Dermis blood vessel endothelial cell (primary cell): ENCODE results near the gene MAGI2. TPM values are rescaled to one million over a fixed set of nuclear protein-coding genes. Genes with fewer than 3 reads are reported as not detected.

Experiments
- DNase-seq: peaks from one replicate; pipeline ENCODE4 v3.0.0; 2010
- total RNA-seq: library from RNA; depleted of rRNA; stranded (reverse); fragments of >200 nt; gene quantifications from 2 replicates; pipeline ENCODE4 v1.2.3, GENCODE V29; 2014

The MAGI2 gene
- total RNA-seq, 1 donor from 2014 or later: 2.4 TPM

DNA sequence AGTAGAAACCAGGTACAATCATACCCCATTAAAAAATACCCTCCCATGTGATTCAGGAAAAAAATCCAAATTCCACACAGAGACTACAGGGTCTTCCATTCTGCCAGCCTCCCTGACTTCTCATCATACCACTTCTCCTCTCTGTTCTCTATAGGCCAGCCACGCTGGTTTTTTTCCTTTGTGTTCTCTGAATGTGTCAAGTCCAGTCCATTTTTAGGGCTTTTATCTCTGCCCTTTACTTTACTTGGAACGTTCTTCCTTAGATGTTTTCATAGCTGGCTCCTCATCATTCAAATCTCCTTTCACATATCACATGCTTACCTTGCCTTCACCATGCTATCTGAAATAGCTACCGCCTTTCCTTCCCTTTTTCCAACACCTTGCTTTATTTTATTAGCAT lies 1057.3 kb downstream of the MAGI2 start:
- DNase-seq: no peak

DNA sequence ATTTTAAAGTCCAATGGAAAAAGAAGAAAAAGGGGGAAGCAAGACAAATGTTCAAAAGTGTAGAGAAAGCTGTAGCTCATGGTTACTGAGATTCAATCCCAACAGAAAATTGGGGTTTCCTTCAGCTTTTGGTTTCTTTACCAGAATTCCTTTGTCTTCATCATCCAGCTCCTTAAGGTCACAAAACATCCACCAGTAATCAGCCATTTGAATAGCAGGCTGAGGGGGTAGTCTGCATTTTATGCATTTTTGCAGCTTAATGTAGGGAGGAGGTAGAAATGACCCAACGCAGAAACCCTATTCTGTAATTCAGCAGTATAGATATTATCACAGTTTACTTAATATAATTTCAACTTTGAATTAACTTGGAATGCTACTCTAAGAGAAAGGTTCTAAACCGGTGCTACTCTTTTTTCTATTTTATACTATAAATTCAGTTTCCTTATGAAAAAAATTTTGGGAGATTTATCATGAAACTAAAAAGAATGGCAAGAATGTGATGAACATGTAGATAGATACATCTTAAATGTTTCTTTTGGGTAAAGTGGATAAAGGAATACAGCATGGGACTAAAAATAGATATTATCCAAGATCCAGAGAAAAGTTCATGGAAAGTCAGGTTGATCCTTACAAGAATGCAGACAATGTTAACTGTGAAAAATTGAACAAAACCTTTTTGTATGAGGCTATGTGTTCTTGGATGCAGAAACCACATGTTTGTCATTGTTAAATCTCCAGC lies 1058.0 kb downstream of the MAGI2 start:
- DNase-seq: no peak

DNA sequence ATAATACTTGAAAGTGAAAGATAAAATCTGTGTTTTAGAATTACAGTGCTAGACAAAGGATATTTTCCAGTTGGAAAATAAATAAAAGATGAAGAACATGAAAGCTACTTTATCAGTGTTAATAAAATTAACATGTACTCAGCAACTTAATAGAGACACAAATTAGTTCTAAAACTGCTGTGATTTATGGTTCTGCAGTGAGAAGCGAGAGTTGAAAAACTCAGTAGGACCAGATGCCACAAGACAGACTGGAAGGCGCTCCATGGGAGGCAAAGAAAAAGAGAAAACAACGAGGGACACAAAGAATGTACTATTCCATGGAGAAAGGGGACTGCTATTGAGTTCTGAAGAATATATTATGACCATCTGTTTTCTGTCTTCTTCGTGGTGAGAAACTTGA lies 1064.4 kb downstream of the MAGI2 start:
- no peak for DNase-seq

DNA sequence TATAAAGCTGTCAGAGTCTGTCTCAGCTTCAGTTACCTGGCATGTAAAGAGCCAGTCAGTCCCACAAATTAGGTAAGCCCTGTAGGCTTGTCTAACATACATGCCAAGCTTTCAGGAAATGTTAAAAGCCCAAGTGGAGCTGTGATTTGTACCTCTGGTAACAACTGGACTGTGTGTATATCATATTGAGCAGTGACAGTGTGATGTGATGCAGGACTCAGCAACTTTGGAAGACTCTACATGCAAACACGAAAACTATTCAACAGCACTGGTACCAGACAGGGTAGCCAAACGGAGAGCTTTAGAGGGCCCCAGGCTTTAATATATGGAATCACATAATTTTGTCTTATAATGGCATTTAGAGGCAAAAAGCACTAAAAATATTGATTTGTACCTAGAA lies 1066.9 kb downstream of the MAGI2 start:
- no peak for DNase-seq

DNA sequence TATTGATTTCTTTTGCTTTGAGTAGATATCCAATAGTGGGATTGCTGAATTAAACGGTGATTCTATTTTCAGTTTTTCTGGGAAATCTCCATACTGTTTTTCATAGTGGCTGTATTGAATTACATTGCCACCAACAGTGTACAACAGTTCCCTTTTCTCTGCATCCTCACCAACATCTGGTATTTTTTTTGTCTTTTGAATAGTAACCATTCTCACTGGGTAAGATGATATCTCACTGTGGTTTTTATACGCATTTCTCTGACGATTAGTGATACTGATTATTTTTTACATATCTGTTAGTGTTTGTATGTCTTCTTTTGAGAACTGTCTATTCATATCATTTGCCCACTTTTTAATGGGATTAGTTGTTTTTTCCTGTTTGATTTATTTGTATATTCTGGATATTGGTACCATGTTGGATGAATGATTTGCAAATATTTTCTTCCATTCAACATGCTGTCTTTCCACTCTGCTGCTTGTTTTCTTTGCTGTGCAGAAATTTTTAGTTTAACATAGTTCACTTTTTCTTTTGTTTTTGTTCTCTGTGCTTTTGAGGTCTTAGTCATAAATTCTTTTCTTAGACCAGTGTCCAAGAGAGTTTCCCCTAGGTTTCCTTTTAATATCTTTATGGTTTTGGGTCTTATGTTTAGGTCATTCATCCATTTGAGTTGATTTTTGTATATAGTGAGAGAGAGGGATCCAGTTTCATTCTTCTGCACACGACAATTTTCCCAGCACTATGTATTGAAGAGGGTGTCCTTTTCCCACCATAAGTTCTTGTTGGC lies 1070.2 kb downstream of the MAGI2 start:
- no peak for DNase-seq

DNA sequence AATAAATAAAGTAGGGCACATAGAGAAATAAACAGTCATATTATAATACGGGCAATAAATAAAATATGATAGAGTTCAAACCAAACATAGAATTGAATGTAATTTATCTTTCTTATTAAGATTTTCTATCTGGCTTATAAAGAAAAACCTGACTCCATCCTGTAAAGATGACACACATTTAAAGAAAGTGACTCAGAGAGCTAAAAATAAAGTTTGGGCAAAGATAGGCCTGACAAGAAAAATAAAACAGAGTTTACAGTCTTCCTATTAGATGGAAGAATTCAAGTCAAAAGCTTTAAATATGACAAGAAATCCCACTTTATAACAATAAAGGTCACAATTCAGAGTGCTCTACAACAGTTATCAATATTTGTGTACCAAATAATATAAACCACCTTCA lies 1074.3 kb downstream of the MAGI2 start:
- no peak for DNase-seq

DNA sequence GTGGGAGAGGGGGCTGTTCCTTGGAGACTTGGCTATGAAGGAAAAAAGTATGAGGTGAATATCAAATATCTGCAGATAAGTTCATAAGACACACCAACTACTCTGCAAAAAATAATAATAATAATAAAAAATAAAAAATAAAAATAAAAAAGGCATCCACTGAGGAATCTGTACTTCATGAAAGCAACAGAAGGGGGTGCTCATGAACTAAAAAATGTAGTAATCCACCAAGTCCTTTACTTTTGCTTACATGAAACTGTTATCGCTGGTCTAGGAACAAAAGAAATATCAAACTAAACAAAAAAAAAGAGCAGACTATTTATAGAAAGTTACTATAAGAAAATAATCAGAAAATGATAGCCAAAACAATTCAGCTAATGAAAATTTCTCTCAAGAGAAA lies 1075.9 kb downstream of the MAGI2 start:
- no peak for DNase-seq

DNA sequence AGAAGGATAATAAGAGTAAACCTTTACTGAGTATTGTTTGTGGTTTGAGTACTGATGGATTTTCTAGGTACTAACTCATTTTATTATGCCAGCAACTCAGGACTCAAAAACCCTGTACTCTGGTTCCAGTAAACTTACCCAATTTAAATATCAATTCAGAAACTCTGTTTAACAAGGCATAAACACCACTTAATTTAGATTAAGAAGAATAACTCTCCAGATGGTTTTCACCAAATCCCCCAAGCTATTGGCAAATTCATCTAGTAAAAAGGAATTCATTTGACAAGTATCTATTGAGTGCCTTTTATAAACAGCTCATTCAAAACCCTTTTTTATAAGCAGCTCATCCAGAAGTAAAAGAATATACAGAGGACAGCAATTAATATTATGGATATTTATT lies 1082.5 kb downstream of the MAGI2 start:
- DNase-seq: no peak

DNA sequence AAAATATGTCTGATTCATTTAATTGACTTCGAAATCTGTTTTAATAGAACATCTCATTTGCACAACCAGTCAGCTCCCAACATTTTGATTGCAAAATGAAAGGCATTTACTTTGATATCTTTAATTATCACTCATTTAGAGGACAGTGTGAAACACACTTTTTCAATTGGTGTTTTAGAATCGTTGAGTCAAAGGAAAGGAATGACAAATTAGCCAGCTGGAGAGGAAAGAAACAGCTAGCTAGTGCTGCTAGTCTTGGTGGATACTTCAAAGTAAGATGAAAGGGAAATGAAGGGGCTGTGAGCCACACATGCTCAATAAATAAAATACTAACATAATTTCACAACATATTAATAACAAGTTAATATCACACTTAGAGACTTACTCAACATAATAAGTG lies 1084.7 kb downstream of the MAGI2 start:
- DNase-seq: no peak

DNA sequence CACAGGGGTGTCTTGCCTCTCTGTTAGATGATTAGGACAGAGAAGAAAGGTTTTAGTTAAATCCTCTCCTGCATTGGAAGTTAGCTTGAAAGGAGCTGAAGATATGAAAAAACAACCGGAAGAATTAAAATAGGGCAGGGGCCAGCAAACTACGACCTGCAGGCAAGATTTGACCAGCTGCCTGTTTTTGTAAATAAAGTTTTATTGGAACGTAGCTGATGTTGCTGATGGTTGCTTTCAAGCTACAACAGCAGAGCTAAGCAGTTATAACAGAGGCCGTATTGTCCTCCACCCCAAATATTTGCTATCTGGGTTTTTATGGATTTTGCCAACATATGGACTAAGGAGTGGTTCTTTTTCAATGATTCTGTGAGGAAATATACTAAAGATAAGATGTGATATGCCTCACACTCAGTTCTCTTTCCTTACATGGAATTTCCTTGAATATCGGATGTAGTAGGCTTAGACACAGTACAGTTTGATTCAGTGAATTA lies 1086.1 kb downstream of the MAGI2 start:
- DNase-seq: no peak

DNA sequence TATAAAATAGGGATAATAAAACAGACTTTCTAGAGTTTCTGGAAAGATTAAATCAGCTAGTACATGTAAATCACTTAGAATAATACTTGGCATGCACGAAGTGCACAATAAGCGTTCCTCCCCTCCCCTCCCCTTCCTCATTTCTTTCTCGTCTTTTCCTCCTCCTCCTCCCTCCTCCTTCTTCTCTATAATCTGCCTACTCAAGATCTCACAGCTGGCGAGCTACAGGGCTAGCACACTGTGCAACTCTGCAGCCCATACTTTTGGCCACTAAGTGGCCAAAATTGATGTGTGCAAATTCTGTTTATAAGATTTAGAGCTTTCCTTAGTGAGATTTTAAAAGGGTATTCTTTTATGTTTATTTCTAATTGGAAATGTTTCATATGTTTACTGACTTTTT lies 1089.6 kb downstream of the MAGI2 start:
- no peak for DNase-seq

DNA sequence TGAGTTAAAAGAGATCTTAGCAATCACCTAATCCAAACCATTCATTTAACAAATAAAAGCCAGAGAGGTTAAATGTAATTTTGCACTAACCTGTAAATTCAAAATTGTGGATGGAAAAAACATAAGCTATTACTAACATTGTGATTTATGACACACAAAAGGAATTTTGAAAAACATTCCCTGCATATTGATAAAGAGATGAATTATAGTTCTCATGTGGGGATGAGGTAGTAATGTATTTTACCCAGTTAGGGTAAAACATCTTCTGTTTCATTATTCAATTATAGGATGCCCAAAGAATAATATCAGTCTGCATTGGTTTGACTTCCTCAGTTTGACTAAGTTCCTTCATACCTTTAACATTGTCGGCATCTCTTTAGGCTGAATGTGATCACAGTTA lies 1093.6 kb downstream of the MAGI2 start:
- no peak for DNase-seq

DNA sequence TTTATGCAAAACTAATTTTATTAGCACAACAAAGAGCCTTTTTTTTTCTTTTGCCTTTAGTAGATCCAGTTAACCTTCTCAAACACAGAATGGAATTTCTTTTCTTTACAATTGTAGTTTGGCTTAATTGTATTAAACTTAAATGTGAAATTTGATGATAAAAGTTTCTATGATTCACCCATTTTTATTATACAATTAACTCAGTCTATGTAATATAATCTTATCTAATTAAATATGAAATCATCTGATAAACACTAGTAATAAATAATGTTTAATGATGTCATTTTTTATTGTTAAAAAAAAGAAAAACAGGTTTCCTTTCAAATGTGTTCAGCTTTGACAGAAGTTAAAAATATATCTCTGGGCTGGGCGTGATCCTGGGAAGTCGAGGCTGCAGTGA lies 1095.8 kb downstream of the MAGI2 start:
- DNase-seq: no peak

DNA sequence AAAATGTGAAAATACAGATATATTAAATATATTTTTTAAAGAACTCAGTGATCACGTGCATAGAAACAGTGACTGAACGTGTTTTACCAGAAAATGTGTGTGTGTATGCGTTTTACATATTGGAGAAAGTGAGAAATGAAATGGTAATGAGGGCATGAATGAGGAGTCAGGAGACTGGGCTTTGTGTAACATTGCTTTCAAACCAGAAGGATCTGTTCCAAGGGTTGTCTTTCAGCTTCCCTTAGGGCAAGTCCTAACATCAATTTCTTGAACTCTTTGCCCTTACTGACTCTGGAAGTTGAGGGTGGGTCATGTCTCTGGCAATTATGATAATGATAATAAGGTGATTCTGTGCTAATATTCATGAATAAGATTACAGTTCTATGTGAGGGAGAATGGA lies 1097.6 kb downstream of the MAGI2 start:
- DNase-seq: no peak

DNA sequence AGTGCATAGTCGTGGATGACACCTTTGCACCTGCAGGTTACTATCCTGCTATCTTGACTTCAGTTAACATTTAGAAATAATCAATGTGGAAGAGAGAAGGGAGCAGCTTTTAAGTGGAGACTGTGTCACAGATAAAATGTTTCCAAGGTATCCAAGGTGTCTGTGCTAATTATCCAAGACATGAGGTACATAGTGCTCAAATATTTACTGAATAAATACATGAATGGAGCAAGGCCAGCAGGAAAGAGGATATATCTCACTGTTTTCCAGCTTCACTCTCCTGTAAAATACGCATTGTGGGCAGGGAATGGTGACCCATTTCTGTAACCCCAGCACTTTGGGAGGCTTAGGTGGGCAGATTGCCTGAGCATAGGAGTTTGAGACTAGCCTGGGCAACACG lies 1102.5 kb downstream of the MAGI2 start:
- DNase-seq: no peak

DNA sequence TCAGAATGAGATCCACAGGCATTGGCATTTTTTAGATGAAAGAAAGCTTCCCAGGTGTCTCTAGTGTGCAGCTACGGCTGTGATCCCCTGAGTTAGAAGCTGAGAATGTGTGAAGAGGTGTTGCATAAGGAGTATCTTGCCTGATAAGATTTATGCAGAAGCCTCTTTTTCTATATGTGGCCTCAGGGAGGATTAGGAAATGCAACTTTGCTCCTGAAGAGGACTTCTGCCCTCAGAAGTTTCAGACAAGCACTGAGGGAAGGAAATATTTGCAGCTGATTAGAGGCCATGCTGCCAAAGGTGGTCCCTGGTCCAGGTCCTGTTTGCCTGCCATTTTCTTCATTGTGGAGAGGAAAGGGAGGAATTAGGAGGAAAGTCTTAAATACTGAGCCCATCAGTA lies 1103.1 kb downstream of the MAGI2 start:
- no peak for DNase-seq

DNA sequence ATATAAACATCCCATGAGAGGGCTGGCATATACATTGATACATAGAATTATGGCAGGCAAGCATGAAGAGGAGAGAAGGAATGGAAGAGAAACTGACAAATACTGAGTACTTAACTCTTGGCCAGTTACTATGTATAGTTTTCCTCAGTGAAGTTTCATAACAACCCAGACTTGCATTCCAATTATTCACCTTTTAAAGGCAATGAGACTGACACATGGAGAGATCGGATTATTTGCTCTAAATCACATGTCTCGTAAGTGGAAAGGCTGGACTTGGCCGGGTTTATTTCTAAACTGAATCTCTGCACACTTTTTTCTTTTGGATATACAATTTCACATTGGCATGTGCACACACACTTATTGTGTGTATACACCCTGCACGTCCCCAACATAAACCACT lies 1106.6 kb downstream of the MAGI2 start:
- DNase-seq: no peak

DNA sequence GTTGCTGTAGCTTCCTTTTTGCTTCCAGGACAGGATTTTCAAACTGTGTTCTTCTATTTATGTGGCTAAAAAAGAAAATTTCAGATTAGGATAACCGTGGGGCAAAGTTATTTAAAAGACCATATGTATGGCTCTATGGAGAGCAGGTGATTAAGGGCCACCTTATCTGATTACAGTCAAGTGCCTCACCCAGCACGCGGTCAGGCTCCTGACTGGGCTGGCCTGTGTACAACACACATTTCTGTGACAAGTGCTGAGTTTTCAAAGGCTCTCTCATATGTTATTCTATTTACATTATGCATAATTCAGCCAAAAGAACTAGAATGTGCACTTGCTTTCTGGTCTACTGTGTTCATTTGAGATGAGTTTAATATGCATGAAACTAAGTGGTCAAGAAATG lies 1107.5 kb downstream of the MAGI2 start:
- no peak for DNase-seq

DNA sequence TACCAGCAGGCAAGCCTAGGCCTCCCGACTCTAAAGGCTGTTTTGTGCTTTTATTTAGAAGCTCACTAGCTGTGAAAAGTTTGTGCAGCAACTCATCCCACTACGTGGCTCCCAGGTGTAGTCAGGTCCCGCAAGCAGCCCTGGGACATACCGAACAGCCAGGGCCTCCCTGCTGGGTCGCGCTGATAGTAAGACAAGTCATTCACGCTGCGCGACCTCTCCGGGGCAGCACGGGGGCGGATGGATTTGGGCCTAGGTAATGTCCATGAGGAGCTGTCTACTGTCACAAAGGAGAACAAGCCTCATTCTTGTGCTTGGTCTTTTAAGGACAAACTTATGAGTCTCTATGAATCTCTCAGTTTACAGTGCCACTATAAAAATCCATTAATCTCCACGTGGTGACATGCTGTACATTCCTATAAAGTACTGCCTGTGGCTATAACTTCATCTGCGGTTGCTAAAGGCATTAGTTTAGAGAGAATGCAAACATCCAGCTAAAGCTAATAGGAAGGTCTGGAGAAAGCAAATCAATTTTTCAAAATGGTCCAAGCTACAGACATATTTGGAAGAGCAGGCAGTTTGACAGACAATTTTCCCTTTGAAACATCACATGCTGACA lies 1108.1 kb downstream of the MAGI2 start:
- no peak for DNase-seq

DNA sequence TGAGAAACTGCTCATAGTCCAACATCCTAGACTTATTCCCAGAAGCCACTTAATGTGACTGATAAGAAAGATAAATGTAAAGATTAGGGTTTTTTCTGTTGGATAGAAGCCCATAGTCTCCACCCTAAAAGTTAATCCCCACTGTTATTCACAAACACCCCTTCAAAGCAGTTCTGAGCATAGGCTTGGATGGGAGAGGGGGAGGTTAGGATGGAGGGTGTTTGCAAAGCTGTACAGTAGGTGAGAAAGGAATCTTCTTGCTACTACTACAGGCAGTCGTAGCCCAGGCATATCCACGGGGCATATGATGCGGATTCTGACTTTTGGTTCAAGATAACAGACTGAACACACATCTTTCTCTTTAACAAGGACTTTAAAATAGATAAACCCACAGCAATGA lies 1119.0 kb downstream of the MAGI2 start:
- DNase-seq: no peak

DNA sequence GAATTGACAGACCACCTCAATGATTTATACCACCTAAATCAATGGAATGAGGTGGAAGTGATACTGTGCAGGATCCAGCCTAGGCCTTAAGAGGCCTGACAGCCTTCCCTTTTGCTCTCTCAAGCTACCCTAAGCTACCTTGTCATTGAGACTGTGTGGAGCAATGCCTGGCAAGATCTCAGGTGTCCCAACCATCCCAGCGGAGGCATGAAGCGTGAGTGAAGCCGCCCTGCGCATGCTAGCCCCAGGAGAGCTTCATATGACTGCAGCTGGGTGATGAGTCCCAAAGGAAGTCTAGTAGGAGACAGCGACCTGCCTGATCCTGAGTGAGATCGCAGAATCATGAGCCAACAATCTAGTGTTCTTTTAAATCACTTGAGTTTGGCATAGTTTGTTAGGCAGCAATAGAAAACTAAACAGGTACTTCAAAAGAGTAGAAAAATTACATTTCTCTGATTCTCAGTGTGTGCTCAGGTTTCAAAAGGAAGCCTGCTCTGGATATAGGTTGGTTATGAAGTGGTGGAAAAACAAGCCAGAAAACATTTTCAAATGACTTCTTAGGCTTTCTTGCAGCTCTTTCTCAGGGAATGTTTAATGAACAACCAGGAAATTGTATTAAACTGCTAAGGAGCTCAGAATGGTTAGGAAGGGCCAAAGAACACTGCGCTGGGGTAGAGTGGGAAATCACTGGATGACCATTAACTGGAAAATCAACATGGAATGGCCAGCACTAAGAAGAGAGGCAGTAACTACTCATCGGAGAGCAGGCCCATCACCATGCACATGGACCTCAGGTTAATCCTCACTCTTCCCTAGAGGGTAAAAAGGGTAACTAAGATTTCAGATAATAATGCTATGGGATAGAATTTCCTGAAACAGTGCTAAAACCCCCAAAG lies 1119.7 kb downstream of the MAGI2 start:
- DNase-seq: no peak

DNA sequence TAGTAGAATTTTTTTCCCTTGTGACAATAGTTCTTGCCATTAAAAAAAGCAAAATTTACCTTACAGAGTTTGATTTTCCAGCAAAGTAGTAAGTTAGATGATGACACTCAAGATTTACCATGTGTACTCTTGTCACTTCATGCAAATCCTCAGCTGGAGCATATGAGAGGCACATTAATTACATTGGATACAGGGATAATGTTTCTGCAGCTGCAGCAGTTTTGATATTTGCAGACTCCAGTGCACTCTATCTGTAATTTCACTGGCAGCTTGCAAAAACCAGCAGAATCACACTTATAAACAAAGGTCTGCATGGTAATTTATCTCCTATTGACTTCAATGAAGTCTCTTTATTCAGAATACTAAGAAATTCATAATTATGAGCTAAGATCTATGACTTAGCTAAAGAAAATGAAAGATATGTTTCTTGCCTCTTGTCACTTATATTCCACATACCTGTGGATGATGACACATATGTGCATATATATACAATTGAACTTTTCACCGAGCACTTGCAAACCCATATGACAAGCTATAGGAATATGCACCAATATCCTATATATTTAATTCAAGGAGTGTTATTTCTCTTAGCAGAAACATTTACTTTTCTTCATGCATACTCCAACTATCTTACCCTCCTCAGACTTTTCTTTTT lies 1124.3 kb downstream of the MAGI2 start:
- DNase-seq: no peak
